ENCODE measurements around the gene FZD8.
"Not testable (repeated sequence)": the region's sequence is repeated elsewhere in the genome, so short reads cannot be mapped to it uniquely, and the experiment has no call there.

Gene FZD8

GRCh38 chr10:35642035-35642792 is at the start of gene FZD8:
TSS of gene FZD8 (minus strand) at chr10:35642296. CDS start at chr10:35641429, 867 bp downstream.
- DNase-seq, result no peak

GRCh38 chr10:35691522-35692236 is 49.6 kb upstream of the FZD8 start:
- DNase-seq, result no peak

- no peak for DNase-seq
Observed at GRCh38 chr10:35690534-35690933, 48.4 kb upstream of the FZD8 start.

GRCh38 chr10:35685858-35686257 is 43.8 kb upstream of the FZD8 start:
- not testable (repeated sequence) for DNase-seq

GRCh38 chr10:35685402-35685801 is 43.3 kb upstream of the FZD8 start:
- DNase-seq, result no peak

GRCh38 chr10:35684586-35684985 is 42.5 kb upstream of the FZD8 start:
- DNase-seq, result no peak

- no peak for DNase-seq
Observed at GRCh38 chr10:35675846-35676245, 33.8 kb upstream of the FZD8 start.

GRCh38 chr10:35674843-35675242 is 32.7 kb upstream of the FZD8 start:
- DNase-seq, result no peak

- DNase-seq, result no peak
Observed at GRCh38 chr10:35668865-35669650, 27.0 kb upstream of the FZD8 start.

- no peak for DNase-seq
Observed at GRCh38 chr10:35667971-35668370, 25.9 kb upstream of the FZD8 start.

- DNase-seq, result no peak
Observed at GRCh38 chr10:35667270-35667889, 25.3 kb upstream of the FZD8 start.

GRCh38 chr10:35661236-35661635 is 19.1 kb upstream of the FZD8 start:
- DNase-seq, result no peak

GRCh38 chr10:35659456-35659855 is 17.4 kb upstream of the FZD8 start:
- DNase-seq, result no peak

- no peak for DNase-seq
Observed at GRCh38 chr10:35657621-35658020, 15.5 kb upstream of the FZD8 start.

GRCh38 chr10:35652824-35653223 is 10.7 kb upstream of the FZD8 start:
- no peak for DNase-seq

- no peak for DNase-seq
Observed at GRCh38 chr10:35650894-35651293, 8.8 kb upstream of the FZD8 start.

- DNase-seq, result no peak
Observed at GRCh38 chr10:35644050-35644950, 2.2 kb upstream of the FZD8 start.

GRCh38 chr10:35643151-35644049 is 1.3 kb upstream of the FZD8 start:
- no peak for DNase-seq

GRCh38 chr10:35642793-35643114 is 658 bp upstream of the FZD8 start:
- no peak for DNase-seq

GRCh38 chr10:35641676-35642034 is 441 bp downstream of the FZD8 start:
- no peak for DNase-seq

Data from AML-193 (cell line).